K562 (cell line): ENCODE results near the gene FIS1. TPM values are rescaled to one million over a fixed set of nuclear protein-coding genes. Genes with fewer than 3 reads are reported as not detected.

Source experiments
- ATAC-seq: fragments of 200-7000 bp; cut with Tn5 transposase; 3 replicates; pipeline ENCODE4 v1.9.1; 2020; ENCODE audit warnings: moderate library complexity
- BruUV-seq: library from RNA; stranded (reverse); fragments of 400-500 nt; replicated peaks from 2 replicates; lab custom pipeline; 2021; lab: Mats Ljungman, UMichigan
- CTCF ChIA-PET: fragments of 300-600 bp; formaldehyde crosslinking; extraction: SDS; loops from one replicate; lab custom pipeline; 2021; ENCODE audit warnings: low intra/inter-chr PET ratio; lab: Yijun Ruan, JAX
- POLR2A ChIA-PET: fragments of 300-600, 350-650 bp; sonication (Branson Sonifier 250); formaldehyde crosslinking; extraction: SDS; loops from one replicate; lab custom pipeline; 2021; ENCODE audit warnings: antibody characterized with exemption, inconsistent platforms; lab: Yijun Ruan, JAX
- DNase-seq, 4 experiments: peaks; one replicate each; pipeline versions ENCODE4 v3.0.0 to v3.0.0-alpha.2; 2011 to 2018; ENCODE audit warnings: low spot score in 3 of 4, mixed read lengths in 3 of 4; ENCODE audit errors: extremely low read depth in 1 of 4
- FAIRE-seq: peaks from 2 replicates; lab custom pipeline; 2011; peaks lifted over from hg19 to GRCh38; lab: Jason Lieb, UNC
- H2AFZ ChIP-seq: 2 replicates; pipeline ENCODE4 v1.6.0; 2011; ENCODE audit warnings: low read depth, low read length, control low read depth, inconsistent platforms
- H3K27ac ChIP-seq: fragments of 200-600 bp; 3 replicates; pipeline ENCODE4 v1.8.0; 2011; ENCODE audit warnings: low read depth, mild to moderate bottlenecking, control low read depth, inconsistent platforms, low read length, moderate library complexity, mixed read lengths; ENCODE audit errors: extremely low read depth
- H3K27me3 ChIP-seq, 2 experiments: fragments of 300-600 bp in 1 of 2; 2 replicates in 1 of 2; 3 replicates in 1 of 2; pipeline versions ENCODE4 v1.6.0 to v1.8.0; 2011; ENCODE audit warnings: inconsistent platforms in 2 of 2, low read length in 2 of 2, mild to moderate bottlenecking in 1 of 2, mixed read lengths in 1 of 2, moderate library complexity in 1 of 2; ENCODE audit not compliant: control insufficient read depth in 2 of 2, insufficient read depth in 2 of 2
- H3K36me3 ChIP-seq: fragments of 300-600 bp; 3 replicates; pipeline ENCODE4 v1.8.0; 2011; ENCODE audit warnings: mild to moderate bottlenecking, low read length, inconsistent platforms; ENCODE audit not compliant: control insufficient read depth, insufficient read depth
- H3K4me1 ChIP-seq, 2 experiments: fragments of 200-600 bp in 1 of 2; replicated peaks in 1 of 2; 2 replicates in 1 of 2; 3 replicates in 1 of 2; pipeline versions ENCODE4 v1.5.1 to v1.8.0; 2011; ENCODE audit warnings: inconsistent platforms in 2 of 2, low read length in 2 of 2, mild to moderate bottlenecking in 1 of 2, mixed read lengths in 1 of 2, moderate library complexity in 1 of 2; ENCODE audit not compliant: control insufficient read depth in 2 of 2, insufficient read depth in 2 of 2
- H3K4me2 ChIP-seq: 2 replicates; pipeline ENCODE4 v1.6.1; 2011; ENCODE audit warnings: low read length, control low read depth, inconsistent platforms, mixed read lengths; ENCODE audit not compliant: insufficient read depth
- H3K4me3 ChIP-seq: fragments of 200-600 bp; sonication (generic), shearing (Covaris generic); 2 replicates; pipeline ENCODE4 v1.5.1; 2016; ENCODE audit warnings: control low read depth, inconsistent platforms
- H3K79me2 ChIP-seq: fragments of 200-600 bp; 3 replicates; pipeline ENCODE4 v1.8.0; 2011; ENCODE audit warnings: low read length, inconsistent platforms; ENCODE audit not compliant: control insufficient read depth, insufficient read depth
- H3K9ac ChIP-seq, 2 experiments: 2 replicates each; pipeline versions ENCODE4 v1.6.0 to v1.6.1; 2011; ENCODE audit warnings: low read depth in 2 of 2, low read length in 2 of 2, control low read depth in 1 of 2, inconsistent platforms in 1 of 2, mild to moderate bottlenecking in 1 of 2, mixed read lengths in 1 of 2; ENCODE audit not compliant: insufficient read depth in 1 of 2
- H3K9me1 ChIP-seq: one replicate; pipeline ENCODE4 v1.6.0; 2011; ENCODE audit warnings: inconsistent platforms, mild to moderate bottlenecking, low read length, moderate library complexity; ENCODE audit not compliant: control insufficient read depth, insufficient read depth
- H3K9me3 ChIP-seq: replicated peaks from 2 replicates; pipeline ENCODE4 v1.5.1; 2011; ENCODE audit warnings: low read depth, low read length, inconsistent platforms; ENCODE audit not compliant: control insufficient read depth, insufficient read depth
- H4K20me1 ChIP-seq: replicated peaks from 2 replicates; pipeline ENCODE4 v1.6.1; 2011; ENCODE audit warnings: low read length, inconsistent platforms, mixed read lengths; ENCODE audit not compliant: control insufficient read depth, insufficient read depth
- BRF2 ChIP-seq: IDR thresholded peaks from 3 replicates; pipeline ENCODE4 v1.6.1; 2011; ENCODE audit warnings: borderline replicate concordance, mild to moderate bottlenecking; ENCODE audit not compliant: insufficient read length, insufficient read depth
- CGGBP1 ChIP-seq: fragments of 250-450 bp; sonication (Bioruptor Pico); IDR thresholded peaks from 2 replicates; pipeline ENCODE4 v1.9.0; 2021; ENCODE audit warnings: mild to moderate bottlenecking
- CREB3 ChIP-seq: fragments of 450-650 bp; conservative IDR thresholded peaks from 2 replicates; pipeline ENCODE4 v1.6.1; 2016; ENCODE audit warnings: missing genetic modification characterization, low read depth, mild to moderate bottlenecking, missing compliant biosample characterization, moderate library complexity
- DPF2 ChIP-seq: fragments of 450-650 bp; IDR thresholded peaks from 2 replicates; pipeline ENCODE4 v1.6.1; 2016
- HMGXB4 ChIP-seq: sonication (generic); formaldehyde crosslinking; IDR thresholded peaks from 2 replicates; pipeline ENCODE4 v1.8.1; 2023; ENCODE audit warnings: mild to moderate bottlenecking, missing genetic modification reagents
- KAT7 ChIP-seq: sonication (generic); formaldehyde crosslinking; IDR thresholded peaks from 2 replicates; pipeline ENCODE4 v1.8.0; 2022; ENCODE audit warnings: missing genetic modification reagents, mild to moderate bottlenecking, borderline replicate concordance
- LARP7 ChIP-seq: fragments of 450-650 bp; IDR thresholded peaks from 2 replicates; pipeline ENCODE4 v1.6.1; 2016
- NBN ChIP-seq: fragments of 450-650 bp; IDR thresholded peaks from 2 replicates; pipeline ENCODE4 v1.6.1; 2016; ENCODE audit warnings: low read depth, mild to moderate bottlenecking
- PREB ChIP-seq: sonication (generic); formaldehyde crosslinking; IDR thresholded peaks from 2 replicates; pipeline ENCODE4 v1.8.1; 2023; ENCODE audit warnings: mild to moderate bottlenecking, missing genetic modification reagents
- SMARCE1 ChIP-seq: fragments of 450-650 bp; IDR thresholded peaks from 2 replicates; pipeline ENCODE4 v1.7.1; 2016; ENCODE audit warnings: mild to moderate bottlenecking
- THAP7 ChIP-seq: fragments of 250-450 bp; sonication (Bioruptor Pico); IDR thresholded peaks from 2 replicates; pipeline ENCODE4 v1.5.0; 2021
- ZNF507 ChIP-seq: conservative IDR thresholded peaks from 2 replicates; pipeline ENCODE4 v1.6.1; 2017; ENCODE audit warnings: missing genetic modification characterization, missing compliant biosample characterization
- ZNF583 ChIP-seq: fragments of 250-450 bp; sonication (Bioruptor Pico); IDR thresholded peaks from 2 replicates; pipeline ENCODE4 v1.4.0; 2020
- ZNF639 ChIP-seq, 2 experiments: fragments of 200-800 bp in 1 of 2; sonication (Bioruptor generic) in 1 of 2; sonication (generic) in 1 of 2; formaldehyde crosslinking in 1 of 2; IDR thresholded peaks in 1 of 2; conservative IDR thresholded peaks in 1 of 2; 2 replicates each; pipeline versions ENCODE4 v1.5.0 to v1.6.1; 2016 to 2020; ENCODE audit warnings: missing compliant biosample characterization in 1 of 2, missing genetic modification characterization in 1 of 2, missing genetic modification reagents in 1 of 2
- ZNF717 ChIP-seq: fragments of 250-450 bp; sonication (Bioruptor Pico); IDR thresholded peaks from 2 replicates; pipeline ENCODE4 v1.5.0; 2021
- ZNF79 ChIP-seq: fragments of 250-450 bp; sonication (Bioruptor Pico); IDR thresholded peaks from 2 replicates; pipeline ENCODE4 v1.4.0; 2020; ENCODE audit warnings: low read depth, mild to moderate bottlenecking, moderate library complexity
- WGBS: fragments of 100-300 bp; shearing (Covaris generic); methylation state at CpG from one replicate; pipeline ENCODE4 v1.1.6; 2016; ENCODE audit warnings: low coverage, mixed read lengths; ENCODE audit not compliant: insufficient coverage; ENCODE audit errors: missing lambda C conversion rate; 5-methylcytosine and 5-hydroxymethylcytosine counted together
- in situ Hi-C: fragments of 300-500 bp; cut with MboI; formaldehyde crosslinking; loops from 4 replicates; pipeline ENCODE4 v1.15.0; 2018; ENCODE audit warnings: inconsistent platforms, mixed read lengths
- intact Hi-C: fragments of 100-400 bp; cut with micrococcal nuclease; formaldehyde crosslinking; loops from 2 replicates; pipeline ENCODE4 v1.14.2; 2022
- polyA plus RNA-seq, 8 experiments: library from polyadenylated mRNA; depleted of rRNA in 4 of 8; stranded (reverse) in 5 of 8; unstranded in 3 of 8; fragments of >200 nt; fragmentation: Nextera tagmentation in 2 of 8; fragmentation: Illumina TruSeq in 1 of 8; extraction: Ambion mirVana in 2 of 8; extraction: Trizol in 1 of 8; gene quantifications; 2 replicates each; pipeline versions ENCODE4 v1.2.1 to v1.2.3, GENCODE V29; 2011 to 2014; ENCODE audit warnings: inconsistent platforms in 1 of 8, missing spikeins in 1 of 8
- total RNA-seq, 7 experiments: library from RNA; depleted of rRNA in 6 of 7; stranded (reverse); fragments of >200 nt in 6 of 7; fragmentation: Illumina TruSeq in 2 of 7; extraction: Trizol in 2 of 7; gene quantifications; 2 replicates each; pipeline versions ENCODE4 v1.2.1 to v1.2.3, GENCODE V29; 2011 to 2021; ENCODE audit warnings: low replicate concordance in 1 of 7

Gene FIS1
- total and polyA plus RNA-seq, 9 of the 15 experiments (the other 6 are each of a cell fraction or from before 2014, with no cell fraction given): 86.0 to 257 (median 144) TPM

- peak overlapping the region in 1 of 2 experiments; percentile 60; a peak in 1 of 4 replicates for H3K9ac ChIP-seq
- H3K9me3 ChIP-seq: peaks cover 8% of the 10 kb centered on the region
- DNase-seq (no peak), FAIRE-seq (no peak), ATAC-seq (no peak)
- H3K4me2 ChIP-seq: no peak overlapping the region
- intact Hi-C loops: no loop called here
- H3K27me3 ChIP-seq: no peaks in the 10 kb centered on the region
- in situ Hi-C loops: no loop called here
- WGBS: 97% methylated on average over 3 of the region's 3 CpGs
- ChIA-PET CTCF (interaction anchor here (0.6 kb wide), 1 partner anchor 157 kb away, joined by 3 read pairs; no protein-coding TSS in a partner anchor), POLR2A (interaction anchor here (0.8 kb wide), 1 partner anchor 9 kb away, joined by 3 read pairs; no protein-coding TSS in a partner anchor)
- BruUV-seq: no TSS peak
- no peak overlapping the region for H3K27ac ChIP-seq
- no peak overlapping the region for H3K4me3 ChIP-seq
- peaks cover 46% of the 10 kb centered on the region for H3K79me2 ChIP-seq
- H2AFZ ChIP-seq: no peak overlapping the region
- peaks cover 5 to 18% of the 10 kb centered on the region in 2 experiments; a peak in 3 of 5 replicates for H3K4me1 ChIP-seq
- H3K36me3 ChIP-seq: peaks cover 33% of the 10 kb centered on the region
- H4K20me1 ChIP-seq: 0 out of 2 replicates have a peak, but pooled peaks cover 4% of the 10 kb centered on the region
- H3K9me1 ChIP-seq: peaks cover 3% of the 10 kb centered on the region
- TF ChIP-seq HMGXB4 (CRISPR knock-in tag): no peak
- no peak for TF ChIP-seq SMARCE1
- no peak for TF ChIP-seq ZNF639 (CRISPR knock-in tag; conservative IDR thresholded peaks at IDR 0.05 in 1 of 2, IDR thresholded peaks at IDR 0.05 in 1 of 2)
- no peak for TF ChIP-seq CGGBP1 (CRISPR knock-in tag)
- TF ChIP-seq ZNF507 (tag): no peak
- TF ChIP-seq DPF2: no peak
- TF ChIP-seq CREB3 (tag): no peak
- TF ChIP-seq BRF2: no peak
- TF ChIP-seq NBN: no peak
- TF ChIP-seq ZNF583 (CRISPR knock-in tag): no peak
- TF ChIP-seq ZNF717: no peak
- TF ChIP-seq THAP7 (CRISPR knock-in tag): no peak
- no peak for TF ChIP-seq LARP7
- no peak for TF ChIP-seq KAT7
- TF ChIP-seq PREB (CRISPR knock-in tag): no peak
- no peak for TF ChIP-seq ZNF79 (CRISPR knock-in tag)
These were observed 5.4 kb upstream of the FIS1 start for GRCh38 chr7:101250324-101250723.
